Measurements from ENCODE around the gene DIPK1B.

DIPK1B gene

DNA sequence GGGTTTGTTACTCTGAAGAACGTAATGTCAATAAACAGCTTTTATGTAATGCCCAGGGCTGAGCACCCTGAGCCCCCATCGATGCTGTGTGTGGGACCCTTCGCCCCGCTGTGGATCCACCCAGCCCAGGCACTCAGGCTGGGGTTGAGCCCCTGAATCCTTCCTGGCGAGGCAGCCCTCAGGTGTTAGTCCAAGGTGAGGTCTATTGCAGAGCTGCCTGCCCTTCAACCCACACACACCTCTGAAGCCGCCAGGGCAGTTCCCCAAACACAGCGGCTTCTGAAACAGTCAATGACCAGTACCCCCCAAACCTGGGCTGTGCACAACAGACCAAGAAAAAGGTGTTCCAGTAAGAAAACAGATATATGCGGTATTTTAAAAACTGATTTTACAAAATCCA lies 11.6 kb downstream of the DIPK1B start:
- DNase-seq (ENCODE audit: low spot score): no peak

GRCh38 chr9:136724772-136725171 lies 12.4 kb downstream of the DIPK1B start:
- TF ChIP-seq, protein P1, sequence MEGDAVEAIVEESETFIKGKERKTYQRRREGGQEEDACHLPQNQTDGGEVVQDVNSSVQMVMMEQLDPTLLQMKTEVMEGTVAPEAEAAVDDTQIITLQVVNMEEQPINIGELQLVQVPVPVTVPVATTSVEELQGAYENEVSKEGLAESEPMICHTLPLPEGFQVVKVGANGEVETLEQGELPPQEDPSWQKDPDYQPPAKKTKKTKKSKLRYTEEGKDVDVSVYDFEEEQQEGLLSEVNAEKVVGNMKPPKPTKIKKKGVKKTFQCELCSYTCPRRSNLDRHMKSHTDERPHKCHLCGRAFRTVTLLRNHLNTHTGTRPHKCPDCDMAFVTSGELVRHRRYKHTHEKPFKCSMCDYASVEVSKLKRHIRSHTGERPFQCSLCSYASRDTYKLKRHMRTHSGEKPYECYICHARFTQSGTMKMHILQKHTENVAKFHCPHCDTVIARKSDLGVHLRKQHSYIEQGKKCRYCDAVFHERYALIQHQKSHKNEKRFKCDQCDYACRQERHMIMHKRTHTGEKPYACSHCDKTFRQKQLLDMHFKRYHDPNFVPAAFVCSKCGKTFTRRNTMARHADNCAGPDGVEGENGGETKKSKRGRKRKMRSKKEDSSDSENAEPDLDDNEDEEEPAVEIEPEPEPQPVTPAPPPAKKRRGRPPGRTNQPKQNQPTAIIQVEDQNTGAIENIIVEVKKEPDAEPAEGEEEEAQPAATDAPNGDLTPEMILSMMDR (IDR thresholded peaks at IDR 0.05; ENCODE audit: extremely low read depth, missing control alignments): no peak
- DNase-seq (ENCODE audit: low spot score): no peak

More for the DNA sequence above, 11.6 kb downstream of the DIPK1B start:
- TF ChIP-seq, protein P1 (IDR thresholded peaks at IDR 0.05; ENCODE audit: extremely low read depth, missing control alignments): no peak

DNA sequence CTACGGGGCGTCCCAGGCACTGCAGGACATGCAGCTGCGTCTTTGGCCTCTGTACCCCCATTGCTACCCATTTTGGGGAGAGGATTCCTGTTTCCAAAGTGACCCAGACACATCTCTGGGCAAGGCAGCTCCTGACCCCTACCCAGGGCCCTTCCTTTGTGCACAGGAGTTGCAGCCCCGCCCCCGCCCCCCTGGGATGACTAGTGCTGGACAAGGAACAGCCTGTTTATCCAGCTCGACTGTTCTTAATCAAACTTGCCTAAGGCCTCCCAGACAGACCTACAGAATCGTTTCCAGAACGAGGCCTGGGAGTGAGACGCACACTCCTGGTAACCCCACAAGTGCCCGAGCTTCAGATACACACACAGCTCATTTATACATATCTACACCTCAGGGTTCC lies 13.2 kb downstream of the DIPK1B start:
- no peak for DNase-seq (ENCODE audit: low spot score)
- TF ChIP-seq, protein P1 (IDR thresholded peaks at IDR 0.05; ENCODE audit: extremely low read depth, missing control alignments): no peak

DNA sequence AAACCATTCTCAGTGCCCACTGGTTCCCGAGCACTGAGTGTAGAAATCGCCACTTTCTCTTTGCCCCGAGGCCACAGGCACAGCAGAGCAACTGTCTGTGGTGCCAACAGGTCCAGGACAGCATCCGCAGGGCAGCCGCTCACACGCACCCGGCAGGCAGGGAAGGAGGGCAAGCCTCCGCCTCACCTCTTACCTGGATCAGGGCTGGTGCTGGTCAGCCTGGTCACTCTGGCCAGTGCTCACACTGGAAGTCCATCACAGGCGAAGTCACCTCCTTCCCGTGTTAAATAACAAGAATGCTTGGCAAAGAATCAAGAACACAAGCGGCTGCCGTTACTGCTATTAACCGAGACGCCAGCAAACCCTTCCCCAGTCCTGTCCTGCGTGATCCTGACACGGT lies 13.7 kb downstream of the DIPK1B start:
- DNase-seq (ENCODE audit: low spot score): no peak

GRCh38 chr9:136726631-136727191 lies 14.3 kb downstream of the DIPK1B start:
- DNase-seq (ENCODE audit: low spot score): peak; percentile 87
- TF ChIP-seq, protein P1 (IDR thresholded peaks at IDR 0.05; ENCODE audit: extremely low read depth, missing control alignments): peak; percentile 64

More for the DNA sequence above, 13.7 kb downstream of the DIPK1B start:
- TF ChIP-seq, protein P1 (IDR thresholded peaks at IDR 0.05; ENCODE audit: extremely low read depth, missing control alignments): no peak

- TF ChIP-seq, protein P1 (IDR thresholded peaks at IDR 0.05; ENCODE audit: extremely low read depth, missing control alignments): peak; percentile 100
- DNase-seq (ENCODE audit: low spot score): peak; percentile 99
Observed at GRCh38 chr9:136728080-136728547, 15.7 kb downstream of the DIPK1B start.

GRCh38 chr9:136728548-136729123 lies 16.3 kb downstream of the DIPK1B start:
- DNase-seq (ENCODE audit: low spot score): peak; percentile 64
- TF ChIP-seq, protein P1 (IDR thresholded peaks at IDR 0.05; ENCODE audit: extremely low read depth, missing control alignments): no peak
